ENCODE measurements around the gene ARL11.

Gene ARL11

DNA sequence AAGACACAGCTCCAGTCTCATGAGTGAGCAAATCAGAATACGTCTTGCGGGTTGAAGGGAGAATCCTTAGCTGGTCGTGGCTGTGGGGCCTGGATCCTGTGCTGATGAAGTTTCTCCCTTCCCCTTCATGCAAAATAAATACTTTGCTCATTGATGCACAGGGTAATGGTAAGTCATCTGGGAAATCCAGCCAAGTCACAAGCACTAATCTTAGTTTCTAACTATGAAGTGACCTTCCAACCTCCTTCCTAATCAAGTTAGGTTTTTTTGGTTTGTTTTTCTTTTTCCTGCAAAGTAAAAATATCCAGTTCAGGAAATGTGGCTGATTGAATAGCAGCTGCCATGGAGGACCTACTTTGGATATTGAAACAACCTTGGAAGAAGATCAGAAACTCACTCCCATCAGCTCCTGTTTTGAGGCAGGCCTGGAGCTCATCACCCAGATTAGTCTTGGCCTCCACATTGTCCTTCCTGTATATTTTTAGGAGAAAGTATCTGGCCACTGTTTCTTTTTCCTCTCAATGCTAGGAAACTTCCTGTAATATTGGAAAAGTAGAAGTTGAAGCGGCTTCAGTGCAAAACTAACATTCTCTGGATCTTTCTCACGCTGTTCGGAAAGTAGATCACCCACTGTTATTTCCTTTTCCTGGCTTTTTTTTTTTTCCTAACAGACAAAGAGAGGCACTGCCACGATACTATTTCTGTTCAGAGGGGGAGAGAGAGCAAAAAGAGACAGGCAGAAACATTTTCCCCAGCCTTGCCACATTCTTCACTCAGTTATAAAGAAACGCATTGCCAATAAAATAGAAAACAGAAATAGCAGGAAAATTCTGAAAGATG is 12.3 kb upstream of the ARL11 start:
- no peak for DNase-seq

DNA sequence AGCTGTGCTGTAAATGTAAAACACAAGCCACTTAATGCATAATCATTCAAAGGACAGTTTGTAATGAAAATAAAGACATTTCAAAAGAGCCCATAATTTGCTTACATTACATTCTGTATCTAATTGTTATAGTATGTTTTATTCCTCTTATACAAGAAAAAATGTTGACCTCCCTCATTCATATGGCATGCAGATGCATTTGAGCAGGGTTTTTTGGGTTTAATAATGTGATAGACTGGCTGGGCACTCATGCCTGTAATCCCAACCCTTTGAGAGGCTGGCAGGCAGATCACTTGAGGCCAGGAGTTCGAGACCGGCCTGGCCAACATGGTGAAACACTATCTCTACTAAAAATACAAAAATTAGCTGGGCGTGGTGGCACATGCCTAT is 11.6 kb upstream of the ARL11 start:
- no peak for DNase-seq

DNA sequence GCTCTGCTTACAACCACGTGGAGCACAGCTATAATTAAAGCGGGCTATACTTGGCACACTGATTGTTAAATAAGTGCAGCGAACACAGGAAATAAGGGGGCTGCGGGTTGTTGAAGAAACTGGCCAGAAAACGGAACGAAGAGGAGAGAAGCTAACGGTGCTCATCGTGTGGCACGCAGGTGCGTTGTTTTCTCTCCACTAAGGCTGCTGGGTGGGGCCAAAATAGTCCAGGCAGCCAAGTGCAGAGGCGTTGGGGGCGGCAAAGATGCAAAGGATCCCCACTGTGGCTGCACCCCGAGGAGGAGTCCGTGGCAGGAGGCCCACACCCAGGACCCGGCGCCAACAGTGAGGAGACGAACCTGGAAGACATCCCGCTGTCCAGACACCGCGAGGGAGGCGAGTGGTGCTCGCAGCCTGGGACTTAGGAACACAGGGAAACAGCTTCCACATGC is 8.1 kb upstream of the ARL11 start:
- DNase-seq: no peak

DNA sequence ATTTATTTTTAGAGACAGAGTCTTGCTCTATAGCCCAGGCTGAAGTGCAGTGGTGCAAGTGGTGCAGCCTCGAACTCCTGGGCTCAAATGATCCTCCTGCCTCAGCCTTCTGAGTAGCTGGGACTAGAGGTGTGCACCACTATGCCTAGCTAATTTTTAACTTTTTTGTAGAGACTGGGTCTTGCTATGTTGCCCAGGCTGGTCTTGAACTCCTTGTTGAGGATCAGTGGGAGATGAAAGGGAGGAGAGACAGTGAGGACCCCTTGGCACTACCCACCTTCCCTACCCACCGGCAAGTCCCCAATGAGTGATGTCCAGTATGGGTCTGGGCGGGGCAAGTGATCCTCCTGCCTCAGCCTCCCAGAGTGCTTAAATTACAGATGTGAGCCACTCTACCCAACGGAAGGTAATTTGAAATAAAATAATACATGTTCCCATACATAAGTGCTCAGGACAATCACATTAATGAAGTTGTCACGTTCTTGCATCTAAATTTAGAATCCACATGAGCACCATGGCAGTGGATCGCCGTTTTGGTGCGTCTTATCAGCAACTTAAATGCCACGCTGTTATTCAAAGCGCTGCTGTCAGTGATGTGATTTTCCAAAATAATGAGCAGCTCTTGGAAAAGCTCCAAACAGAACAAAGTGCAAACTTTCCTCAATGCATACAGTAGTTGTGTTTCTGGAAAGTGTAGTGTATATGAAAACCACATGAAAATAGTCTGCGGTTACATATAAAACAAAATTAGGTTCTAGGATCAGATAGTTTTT is 5.9 kb upstream of the ARL11 start:
- DNase-seq: no peak

DNA sequence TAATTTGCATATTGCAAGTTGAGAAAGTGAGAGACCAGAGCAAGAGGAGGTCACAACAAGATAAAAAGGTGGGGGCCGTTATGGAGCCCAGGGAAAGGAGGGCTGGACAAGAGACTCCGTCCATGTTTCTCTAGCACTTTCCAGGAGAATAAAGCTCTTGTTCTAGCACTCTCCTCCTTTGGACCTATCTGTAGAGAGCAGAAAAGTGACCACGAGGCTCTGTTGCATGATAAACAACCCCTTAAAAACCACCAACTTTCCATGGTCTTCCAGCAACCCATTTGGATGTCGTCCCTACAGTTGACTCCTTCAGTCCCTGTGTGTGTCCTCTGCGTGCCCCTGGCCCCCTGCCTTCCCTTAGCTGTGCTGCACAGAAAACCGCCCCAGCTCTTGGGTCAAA is 4.1 kb upstream of the ARL11 start:
- no peak for DNase-seq

DNA sequence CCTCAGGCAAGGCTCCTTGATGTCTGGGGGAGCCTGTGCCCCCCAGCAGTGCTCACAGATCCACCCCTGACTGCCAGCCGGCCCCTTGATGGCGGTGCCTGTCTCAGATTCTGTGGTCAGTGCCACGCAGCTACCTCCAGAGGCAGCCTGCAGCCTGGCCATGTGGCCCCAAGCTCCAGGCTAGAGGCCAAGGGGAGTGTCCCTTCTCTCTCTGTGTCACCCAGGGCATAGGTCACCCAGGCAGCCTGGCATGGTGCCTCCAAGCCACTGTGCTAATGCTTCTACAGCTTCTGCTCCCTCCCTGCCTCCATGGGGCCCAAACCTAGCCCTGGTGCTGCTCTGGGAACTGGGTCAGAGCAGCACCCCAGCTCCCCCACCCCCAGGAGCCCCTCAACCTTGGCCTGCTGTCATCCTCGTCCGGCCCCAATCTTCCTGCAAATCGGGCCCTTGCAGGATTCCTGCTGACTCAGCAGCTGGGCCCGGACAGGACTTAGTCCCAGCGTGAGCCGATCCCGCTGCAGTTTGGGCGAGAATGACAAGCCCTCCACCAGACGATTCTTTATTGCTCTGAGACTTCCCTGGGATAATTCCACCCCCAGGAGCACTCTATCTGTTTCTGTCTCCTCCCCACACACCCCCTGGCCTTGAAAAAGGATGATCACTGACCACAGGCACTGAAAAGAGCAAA is 2.8 kb upstream of the ARL11 start:
- DNase-seq: no peak

DNA sequence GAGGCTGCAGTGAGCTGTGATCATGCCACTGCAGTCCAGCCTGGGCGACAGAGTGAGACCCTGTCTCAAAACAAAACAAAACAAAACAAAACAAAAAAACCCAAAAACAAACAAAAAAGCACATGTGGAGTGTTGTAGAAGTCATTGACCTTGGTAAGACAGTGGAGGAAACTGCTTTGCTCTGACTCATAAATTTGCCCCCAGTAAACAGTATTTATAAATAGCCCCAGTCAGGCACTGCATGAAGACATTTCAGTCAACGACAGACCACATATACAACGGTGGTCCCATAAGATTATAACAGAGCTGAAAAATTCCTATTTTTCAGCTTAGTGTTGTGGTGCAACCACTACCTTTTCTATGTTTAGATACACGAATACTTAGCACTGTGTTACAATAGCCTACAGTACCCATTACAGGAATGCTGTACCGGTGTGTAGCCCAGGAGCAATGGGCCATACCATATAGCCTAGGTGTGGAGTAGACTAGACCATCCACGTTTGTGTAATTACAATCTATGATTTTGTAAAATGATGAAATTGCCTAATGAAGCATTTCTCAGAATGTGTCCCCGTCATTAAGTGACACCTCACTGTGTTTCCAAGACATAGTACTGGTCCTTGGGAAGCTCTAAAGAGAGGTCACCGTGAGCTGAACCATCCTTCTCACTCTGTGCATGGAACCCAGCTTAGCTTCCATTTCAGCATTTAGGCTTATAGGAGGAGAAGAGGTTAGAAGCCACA is 1.1 kb downstream of the ARL11 start:
- no peak for DNase-seq

DNA sequence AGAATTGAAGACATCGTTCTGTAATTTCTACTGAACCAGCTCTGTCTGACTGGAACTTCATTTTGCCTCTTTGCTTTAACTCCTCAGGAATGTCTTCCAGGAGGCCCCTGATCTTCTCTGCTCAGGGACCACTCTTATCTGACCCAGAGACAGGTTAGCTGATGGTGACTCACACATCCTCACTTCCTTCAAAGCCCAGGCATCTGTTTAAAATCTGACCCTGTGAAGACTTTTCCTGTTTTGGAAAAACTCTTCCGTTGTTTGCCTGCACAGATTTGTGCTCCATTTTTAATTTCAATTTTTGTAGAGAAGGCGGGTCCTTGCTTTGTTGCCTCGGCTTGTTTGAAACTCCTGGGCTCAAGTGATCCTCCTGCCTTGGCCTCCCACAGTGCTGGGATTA is 1.6 kb downstream of the ARL11 start:
- no peak for DNase-seq

DNA sequence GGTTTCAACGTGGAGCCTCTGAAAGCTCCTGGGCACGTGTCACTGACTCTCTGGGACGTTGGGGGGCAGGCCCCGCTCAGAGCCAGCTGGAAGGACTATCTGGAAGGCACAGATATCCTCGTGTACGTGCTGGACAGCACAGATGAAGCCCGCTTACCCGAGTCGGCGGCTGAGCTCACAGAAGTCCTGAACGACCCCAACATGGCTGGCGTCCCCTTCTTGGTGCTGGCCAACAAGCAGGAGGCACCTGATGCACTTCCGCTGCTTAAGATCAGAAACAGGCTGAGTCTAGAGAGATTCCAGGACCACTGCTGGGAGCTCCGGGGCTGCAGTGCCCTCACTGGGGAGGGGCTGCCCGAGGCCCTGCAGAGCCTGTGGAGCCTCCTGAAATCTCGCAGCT is 2.3 kb downstream of the ARL11 start:
- DNase-seq: no peak

DNA sequence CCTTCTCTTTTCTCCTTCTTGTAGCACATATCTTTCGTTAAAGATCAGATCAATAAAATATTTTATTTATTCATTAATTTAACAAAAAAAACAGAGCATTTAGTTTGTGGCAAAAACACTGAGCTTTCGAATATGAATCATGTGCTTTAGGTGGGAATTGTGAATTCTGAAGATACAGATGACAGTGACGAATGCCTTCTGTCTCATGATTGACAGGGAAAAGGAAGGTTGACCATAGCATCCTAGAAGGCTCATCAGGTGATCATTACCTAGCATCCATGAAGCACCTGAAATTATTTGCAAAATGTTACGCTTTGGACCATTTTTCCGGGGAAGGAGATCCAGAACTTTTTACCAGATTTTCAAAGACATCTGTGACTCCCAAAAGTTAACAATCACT is 3.8 kb downstream of the ARL11 start:
- no peak for DNase-seq

DNA sequence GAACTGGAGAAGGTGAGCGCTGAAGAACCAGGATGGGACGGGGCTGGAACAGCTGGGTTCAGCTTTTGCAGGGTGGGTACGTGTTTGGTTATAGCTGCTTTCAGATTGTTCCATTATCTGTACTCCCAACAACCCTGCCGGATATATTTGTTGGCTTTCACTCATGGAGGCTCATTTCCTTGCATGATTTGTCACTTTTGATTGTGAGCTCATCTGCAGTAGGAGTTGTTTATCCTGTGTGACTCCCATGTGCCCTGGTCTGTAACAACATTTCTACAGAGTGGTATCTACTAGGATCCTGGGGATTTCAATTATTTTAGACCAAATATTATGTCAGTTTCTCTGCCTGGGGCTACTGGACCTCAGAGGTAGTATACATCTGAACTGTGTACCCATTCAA is 5.4 kb downstream of the ARL11 start:
- no peak for DNase-seq

DNA sequence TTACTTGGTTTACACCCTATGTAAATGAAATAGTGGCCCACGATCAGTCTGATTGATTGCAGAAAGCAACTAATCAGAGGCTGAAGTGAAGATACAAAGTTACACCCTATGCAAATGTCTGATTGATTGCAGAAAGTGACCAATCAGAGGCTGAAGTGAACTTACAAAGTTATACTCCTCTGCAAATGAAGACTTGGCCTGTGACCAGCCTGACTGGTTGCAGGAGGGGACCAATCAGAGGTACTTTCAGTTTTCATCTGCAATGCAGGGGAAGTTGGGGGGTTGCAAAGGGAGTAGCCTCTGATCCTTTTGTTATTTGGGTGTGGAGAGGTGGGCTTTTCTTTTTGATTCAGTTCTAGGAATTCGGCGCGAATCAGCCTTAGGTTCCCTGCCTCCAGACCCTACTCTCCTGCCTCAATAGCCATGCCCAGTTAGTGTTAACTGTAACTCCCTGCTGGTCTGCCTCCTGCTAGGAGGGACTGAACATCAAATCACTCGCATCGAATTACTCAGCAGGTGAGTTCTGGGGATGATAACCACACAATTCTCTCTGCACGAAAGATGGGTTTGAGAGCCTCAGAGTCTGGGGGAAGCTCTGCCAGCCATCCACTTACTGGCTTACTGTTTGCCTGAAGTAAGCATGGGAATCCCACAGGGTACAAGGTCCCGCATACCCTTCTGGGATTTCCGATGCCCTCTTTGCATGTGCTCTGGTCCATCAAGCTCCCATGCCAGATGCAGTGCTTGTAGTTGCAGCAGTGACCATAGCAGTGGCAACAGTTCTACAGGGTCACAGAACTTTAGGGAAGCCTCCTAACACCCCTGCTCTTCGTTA is 7.5 kb downstream of the ARL11 start:
- DNase-seq: no peak

DNA sequence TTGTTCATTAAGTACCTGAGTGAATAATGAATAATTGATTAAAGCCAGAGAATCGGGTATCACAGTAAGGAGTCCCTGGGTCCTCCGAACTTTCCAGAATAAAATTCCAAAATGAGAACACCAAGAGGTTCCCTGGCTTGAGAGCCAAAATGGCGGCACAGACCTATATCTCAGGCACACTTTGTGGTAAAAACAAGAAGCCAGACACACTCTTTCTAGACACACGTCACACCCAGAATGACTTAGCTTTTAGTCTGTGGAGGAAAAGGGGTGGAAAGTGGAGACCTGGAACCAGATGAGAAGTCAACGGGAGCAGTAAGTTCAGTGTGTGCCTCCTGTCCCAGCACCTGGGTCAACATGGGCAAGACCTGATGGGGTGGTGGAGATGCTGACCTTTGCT is 8.4 kb downstream of the ARL11 start:
- DNase-seq: no peak

DNA sequence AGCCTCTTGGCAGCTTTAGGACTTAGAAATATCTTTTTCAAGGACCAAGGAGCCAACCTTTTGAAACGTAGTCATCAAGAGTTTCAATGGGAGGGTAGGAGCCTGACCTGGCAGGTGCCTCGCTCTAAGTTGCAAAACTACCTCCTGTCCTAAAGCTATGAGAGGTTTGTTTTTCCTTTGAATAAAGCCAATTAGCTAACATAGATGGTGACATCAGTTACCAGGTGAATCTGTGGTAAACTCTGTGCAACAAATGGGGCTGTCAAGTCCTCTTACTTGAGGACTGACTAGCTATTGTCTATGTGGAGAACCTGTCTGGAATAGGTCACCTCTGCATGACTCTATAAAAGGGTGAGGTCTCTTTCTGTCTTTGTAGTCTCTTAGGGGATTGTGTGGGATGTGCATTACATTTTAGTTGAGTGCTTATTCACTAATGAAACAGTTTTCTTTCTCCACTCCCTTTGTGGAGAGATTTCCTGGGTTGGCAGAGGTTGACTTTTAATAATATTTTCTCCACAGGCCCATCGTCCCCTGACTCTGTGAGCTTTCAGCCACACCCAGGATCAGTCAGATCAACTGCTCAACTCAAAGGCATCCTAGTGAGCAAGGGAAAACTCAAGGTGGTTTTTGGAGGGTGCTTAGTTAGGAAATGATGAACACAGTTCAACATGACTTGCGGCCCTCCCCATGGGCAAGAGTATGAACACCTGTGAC is 9.9 kb downstream of the ARL11 start:
- DNase-seq: no peak

DNA sequence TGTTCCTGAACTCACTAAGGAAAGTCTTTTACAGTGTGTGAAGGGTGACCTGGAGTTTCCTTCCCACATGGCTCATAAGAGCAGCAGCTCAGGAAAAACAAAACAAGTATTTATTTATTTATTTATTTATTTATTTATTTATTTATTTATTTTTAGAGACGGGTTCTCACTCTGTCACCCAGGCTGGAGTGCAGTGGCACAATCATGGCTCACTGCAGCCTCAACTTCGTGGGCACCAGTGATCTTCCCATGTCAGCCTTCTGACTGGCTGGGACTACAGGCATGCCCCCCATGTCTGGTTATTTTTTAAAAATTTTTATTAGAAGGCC is 10.4 kb downstream of the ARL11 start:
- no peak for DNase-seq

DNA sequence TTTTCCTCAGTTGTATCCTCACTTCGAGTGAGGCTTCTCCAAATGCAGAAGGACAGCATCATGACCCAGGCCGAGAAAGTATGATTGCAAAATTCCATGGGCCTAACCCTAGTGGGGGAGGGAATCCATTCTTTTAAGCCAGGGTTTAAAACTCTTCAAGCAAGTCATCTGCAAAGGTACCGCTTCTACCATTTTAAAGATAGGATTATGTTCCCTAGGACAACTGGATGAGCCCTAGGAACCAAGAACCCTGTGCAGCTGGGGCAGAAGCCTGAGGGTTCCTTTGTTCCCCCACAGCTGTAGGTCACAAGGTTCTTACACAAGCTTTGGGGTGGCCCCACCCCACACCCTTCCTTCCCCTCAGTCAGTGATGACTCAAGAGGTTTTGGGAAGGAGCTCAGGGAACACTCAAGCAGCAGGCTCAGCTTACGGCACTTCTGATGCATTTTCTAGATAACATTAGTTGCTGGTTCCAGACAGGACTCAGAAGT is 13.5 kb downstream of the ARL11 start:
- no peak for DNase-seq

DNA sequence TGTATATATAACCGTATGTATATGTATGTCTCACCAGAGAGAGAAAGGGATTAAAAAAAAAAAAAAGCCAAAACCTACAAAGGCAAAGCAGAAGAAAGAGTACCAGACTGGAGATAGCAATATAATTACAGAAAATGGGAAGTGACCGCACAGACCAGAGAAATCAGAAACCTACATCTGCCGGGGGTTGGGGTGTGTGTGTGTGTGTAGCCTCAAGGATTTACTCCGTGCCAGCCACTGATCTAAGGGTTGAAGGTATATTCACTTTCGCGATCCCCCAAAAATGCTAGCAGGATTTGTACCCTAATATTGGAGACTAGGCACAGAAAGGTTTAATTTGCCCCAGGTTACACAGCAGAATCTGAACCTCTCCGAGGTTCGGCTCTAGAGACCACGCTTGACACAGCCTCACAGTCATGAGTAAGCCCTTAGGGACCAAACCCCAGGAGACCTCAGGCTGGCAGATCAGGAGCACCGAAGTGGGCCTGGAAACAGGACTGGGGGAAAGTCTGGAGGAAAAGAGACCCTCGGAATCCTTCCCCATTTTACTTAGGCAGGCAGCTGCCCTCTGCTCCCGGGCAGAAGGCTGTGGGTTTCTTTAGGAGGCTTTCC is 14.8 kb downstream of the ARL11 start:
- no peak for DNase-seq

DNA sequence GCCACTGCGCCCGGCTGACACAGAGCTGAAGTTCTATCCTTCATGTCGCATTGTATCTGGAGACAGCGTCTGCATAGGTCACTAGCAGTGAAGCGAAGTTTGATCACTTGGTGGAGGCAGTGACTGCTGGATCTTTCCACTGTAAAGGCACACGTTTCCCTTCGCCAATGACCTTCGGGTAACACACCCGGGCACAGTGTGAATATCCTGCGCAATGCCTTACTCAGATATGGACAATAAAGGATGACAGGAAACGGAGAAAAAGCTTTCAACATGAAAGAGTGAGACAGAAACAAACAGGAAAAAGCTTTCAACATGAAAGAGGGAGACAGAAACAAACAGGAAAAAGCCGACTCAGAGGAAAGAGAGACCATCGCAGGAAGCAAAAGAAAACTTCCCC is 17.1 kb downstream of the ARL11 start:
- DNase-seq: no peak

DNA sequence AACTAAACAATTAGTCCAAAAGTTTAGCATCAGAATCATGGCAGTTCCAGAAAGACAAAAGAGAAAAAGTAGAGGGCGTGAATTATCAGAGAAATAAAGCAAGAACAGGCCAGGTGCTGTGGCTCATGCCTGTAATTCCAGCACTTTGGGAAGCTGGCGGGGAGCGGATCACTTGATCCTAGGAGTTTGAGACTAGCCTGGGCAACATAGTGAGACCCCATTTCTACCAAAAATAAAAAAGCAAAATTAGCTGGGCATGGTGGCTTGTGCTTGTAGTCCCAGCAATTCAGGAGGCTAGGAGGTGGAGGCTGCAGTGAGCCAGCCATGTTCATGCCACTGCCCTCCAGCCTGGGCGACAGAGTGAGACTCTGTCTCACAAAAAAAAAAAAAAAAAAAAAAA is 18.4 kb downstream of the ARL11 start:
- DNase-seq: no peak

DNA sequence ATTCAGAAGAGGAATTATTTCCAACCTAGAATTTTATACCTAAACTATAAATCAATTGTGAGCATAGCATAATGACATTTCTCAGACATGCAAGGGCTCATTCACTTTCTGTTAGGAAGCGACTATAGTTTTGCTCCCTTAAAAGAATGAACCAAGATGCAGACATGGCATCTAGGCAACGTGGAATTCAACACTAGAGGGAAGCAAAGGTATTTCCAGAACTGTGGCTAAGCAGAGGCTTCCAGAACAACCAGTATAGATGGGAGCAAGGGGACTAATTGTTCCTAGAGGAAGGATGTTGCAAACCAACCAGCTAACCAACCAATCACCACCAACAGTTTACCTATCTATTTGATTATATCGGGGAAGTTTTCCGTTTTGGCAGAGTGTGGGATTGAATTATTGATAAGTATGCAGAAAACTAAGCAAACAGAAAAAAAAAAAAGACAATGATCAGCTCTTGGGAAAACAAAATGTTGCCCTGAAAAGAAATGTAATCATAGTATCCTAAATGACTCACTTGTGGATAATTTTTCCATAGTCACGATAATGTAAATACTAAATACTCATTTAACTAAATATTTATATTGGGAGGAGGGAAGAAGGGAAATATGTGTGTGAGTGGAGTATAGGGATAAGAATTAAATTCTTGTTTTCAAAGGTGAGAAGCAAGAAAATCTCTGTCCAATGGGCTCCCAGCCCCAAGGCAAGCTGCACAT is 21.1 kb downstream of the ARL11 start:
- DNase-seq: no peak

Data from left hindlimb (tissue), 1 donor.